Liver (tissue), 9 donors: ENCODE data around the gene ZNF487. TPM values are rescaled to one million over a fixed set of nuclear protein-coding genes. Genes with fewer than 3 reads are reported as not detected.
A peak's percentile ranks its signal among the peaks of the same experiment; 100 is the strongest.

Experiments used
- DNase-seq: peaks from one replicate; pipeline ENCODE4 v3.0.0-alpha.2; 2017; ENCODE audit warnings: low spot score
- H3K27ac ChIP-seq, 2 donors: one replicate each; pipeline ENCODE4 v1.7.0; 2013; ENCODE audit warnings: inconsistent platforms in 2 of 2, low read length in 2 of 2, control low read depth in 1 of 2, low read depth in 1 of 2, mild to moderate bottlenecking in 1 of 2
- H3K27me3 ChIP-seq, 4 donors: one replicate each; pipeline versions ENCODE4 v1.6.1 to v1.7.0; 2013; ENCODE audit warnings: low read length in 3 of 4, inconsistent platforms in 1 of 4, mild to moderate bottlenecking in 1 of 4, moderate library complexity in 1 of 4; ENCODE audit not compliant: control insufficient read depth in 4 of 4, insufficient read depth in 4 of 4
- H3K36me3 ChIP-seq, 4 donors: one replicate each; pipeline versions ENCODE4 v1.6.1 to v1.7.0; 2013; ENCODE audit warnings: low read length in 3 of 4, mild to moderate bottlenecking in 3 of 4, low read depth in 1 of 4, moderate library complexity in 1 of 4; ENCODE audit not compliant: control insufficient read depth in 4 of 4, insufficient read depth in 3 of 4
- H3K4me1 ChIP-seq, 4 donors: one replicate each; pipeline versions ENCODE4 v1.6.1 to v1.7.0; 2013; ENCODE audit warnings: low read length in 3 of 4, mild to moderate bottlenecking in 3 of 4, moderate library complexity in 1 of 4; ENCODE audit not compliant: control insufficient read depth in 4 of 4, insufficient read depth in 4 of 4
- H3K4me3 ChIP-seq, 3 donors: one replicate each; pipeline versions ENCODE4 v1.6.1 to v1.7.0; 2013; ENCODE audit warnings: low read length in 3 of 3, control low read depth in 1 of 3, low read depth in 1 of 3, mild to moderate bottlenecking in 1 of 3
- H3K9ac ChIP-seq, 2 donors: one replicate each; pipeline ENCODE4 v1.7.0; 2013; ENCODE audit warnings: low read length in 2 of 2, mild to moderate bottlenecking in 2 of 2, moderate library complexity in 2 of 2, control low read depth in 1 of 2, low read depth in 1 of 2
- H3K9me3 ChIP-seq, 4 donors: one replicate each; pipeline versions ENCODE4 v1.6.1 to v1.7.0; 2013; ENCODE audit warnings: low read length in 3 of 4; ENCODE audit not compliant: control insufficient read depth in 4 of 4
- EGR1 ChIP-seq, 2 donors: IDR thresholded peaks; 2 replicates each; pipeline ENCODE4 v1.6.1; 2016 to 2018; ENCODE audit warnings: antibody characterized with exemption in 2 of 2, low read depth in 2 of 2
- FOXA1 ChIP-seq: IDR thresholded peaks from 2 replicates; pipeline ENCODE4 v1.6.1; 2016; ENCODE audit warnings: antibody characterized with exemption
- FOXA2 ChIP-seq: IDR thresholded peaks from 2 replicates; pipeline ENCODE4 v1.6.1; 2016; ENCODE audit warnings: antibody characterized with exemption
- GABPA ChIP-seq, 2 donors: IDR thresholded peaks in 1 of 2; conservative IDR thresholded peaks in 1 of 2; 2 replicates each; pipeline ENCODE4 v1.6.1; 2016; ENCODE audit warnings: antibody characterized with exemption in 2 of 2, mild to moderate bottlenecking in 1 of 2, moderate library complexity in 1 of 2
- HNF4A ChIP-seq, 2 donors: conservative IDR thresholded peaks; 2 replicates each; pipeline ENCODE4 v1.6.1; 2016; ENCODE audit warnings: antibody characterized with exemption in 2 of 2, mild to moderate bottlenecking in 2 of 2
- HNF4G ChIP-seq: IDR thresholded peaks from 2 replicates; pipeline ENCODE4 v1.6.1; 2016; ENCODE audit warnings: antibody characterized with exemption
- JUND ChIP-seq, 2 donors: IDR thresholded peaks; 2 replicates each; pipeline ENCODE4 v1.6.1; 2016; ENCODE audit warnings: antibody characterized with exemption in 2 of 2
- NR2F2 ChIP-seq: IDR thresholded peaks from 2 replicates; pipeline ENCODE4 v1.6.1; 2016; ENCODE audit warnings: antibody characterized with exemption
- RAD21 ChIP-seq, 2 donors: IDR thresholded peaks; 2 replicates each; pipeline ENCODE4 v1.6.1; 2016; ENCODE audit warnings: antibody characterized with exemption in 2 of 2, mild to moderate bottlenecking in 2 of 2
- RXRA ChIP-seq, 2 donors: IDR thresholded peaks; 2 replicates each; pipeline ENCODE4 v1.6.1; 2017 to 2018; ENCODE audit warnings: antibody characterized with exemption in 2 of 2, mild to moderate bottlenecking in 1 of 2
- SP1 ChIP-seq: IDR thresholded peaks from 2 replicates; pipeline ENCODE4 v1.6.1; 2018; ENCODE audit warnings: antibody characterized with exemption, mild to moderate bottlenecking
- TAF1 ChIP-seq: conservative IDR thresholded peaks from 2 replicates; pipeline ENCODE4 v1.6.1; 2016; ENCODE audit warnings: antibody characterized with exemption, mild to moderate bottlenecking
- YY1 ChIP-seq: IDR thresholded peaks from 2 replicates; pipeline ENCODE4 v1.6.1; 2016; ENCODE audit warnings: antibody characterized with exemption, mild to moderate bottlenecking
- WGBS: extraction: QIAGEN DNeasy Blood & Tissue Kit; methylation state at CpG from one replicate; pipeline ENCODE4 v1.1.7; 2013; 5-methylcytosine and 5-hydroxymethylcytosine counted together
- polyA plus RNA-seq, 2 donors: library from polyadenylated mRNA; stranded (reverse) in 1 of 2; unstranded in 1 of 2; fragments of 200-250 nt in 1 of 2; fragments of >200 nt in 1 of 2; fragmentation: Nextera tagmentation in 1 of 2; extraction: Ambion mirVana in 1 of 2; gene quantifications; one replicate each; pipeline versions ENCODE4 v1.2.1 to v1.2.3, GENCODE V29; 2013 to 2015
- total RNA-seq, 2 donors: library from RNA; depleted of rRNA; stranded (reverse); fragments of >200 nt; gene quantifications; one replicate each; pipeline ENCODE4 v1.2.3, GENCODE V29; 2014
- TF ChIP-seq, protein P1 (sequence below): IDR thresholded peaks from 2 replicates; pipeline ENCODE4 v1.6.1; 2016; ENCODE audit warnings: antibody characterized with exemption
- TF ChIP-seq, protein P2 (sequence below): IDR thresholded peaks from 2 replicates; pipeline ENCODE4 v1.6.1; 2016; ENCODE audit warnings: antibody characterized with exemption
- TF ChIP-seq, protein P3 (sequence below): IDR thresholded peaks from 2 replicates; pipeline ENCODE4 v1.6.1; 2016; ENCODE audit warnings: antibody characterized with exemption, mild to moderate bottlenecking
- TF ChIP-seq, protein P4 (sequence below): IDR thresholded peaks from 2 replicates; pipeline ENCODE4 v1.6.1; 2016; ENCODE audit warnings: antibody characterized with exemption
- TF ChIP-seq, protein P5 (sequence below): fragments of 150-350 bp; IDR thresholded peaks from 2 replicates; pipeline ENCODE4 v1.5.1; 2017; ENCODE audit warnings: improper control_type of control experiment, low read depth, low read length; ENCODE audit not compliant: missing input control
- donor health status: healthy.
- donor health status: healthy.
- donor health status: healthy.
- donor health status: healthy.
- donor health status: healthy.

Gene ZNF487
- total and polyA plus RNA-seq, 4 donors = 1.3 to 4.8 (median 1.9) TPM

DNA sequence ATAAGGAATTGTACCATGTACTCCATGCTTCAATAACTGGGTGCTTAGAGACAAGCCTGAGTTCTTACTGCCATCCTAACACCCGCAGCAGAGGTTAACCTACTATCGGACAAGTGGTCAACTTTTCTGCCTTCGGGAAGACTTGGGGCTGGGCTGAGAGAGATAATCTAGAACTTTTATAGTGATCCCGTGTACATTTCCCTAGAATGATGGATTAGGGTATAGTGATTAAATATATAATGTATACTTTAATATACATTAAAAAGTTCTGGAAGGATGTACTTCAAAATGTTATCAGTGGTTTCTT, 15.8 kb upstream of the ZNF487 start:
- Histone ChIP-seq H3K4me1 (peaks cover 3 to 22% (median 6%) of the 10 kb centered on the region in 4 donors), H3K4me3 (peak overlapping the region; percentile 53 to 57 (median 56)), H3K9ac (peak overlapping the region; percentile 13 to 67), H3K27me3 (no peaks in the 10 kb centered on the region), H3K9me3 (no peaks in the 10 kb centered on the region), H3K27ac (peak overlapping the region; percentile 90 to 95), H3K36me3 (no peaks in the 10 kb centered on the region)
- DNase-seq = no peak
- 15% methylated on average over 4 of the region's 4 CpGs for WGBS
- TF ChIP-seq, protein P1, sequence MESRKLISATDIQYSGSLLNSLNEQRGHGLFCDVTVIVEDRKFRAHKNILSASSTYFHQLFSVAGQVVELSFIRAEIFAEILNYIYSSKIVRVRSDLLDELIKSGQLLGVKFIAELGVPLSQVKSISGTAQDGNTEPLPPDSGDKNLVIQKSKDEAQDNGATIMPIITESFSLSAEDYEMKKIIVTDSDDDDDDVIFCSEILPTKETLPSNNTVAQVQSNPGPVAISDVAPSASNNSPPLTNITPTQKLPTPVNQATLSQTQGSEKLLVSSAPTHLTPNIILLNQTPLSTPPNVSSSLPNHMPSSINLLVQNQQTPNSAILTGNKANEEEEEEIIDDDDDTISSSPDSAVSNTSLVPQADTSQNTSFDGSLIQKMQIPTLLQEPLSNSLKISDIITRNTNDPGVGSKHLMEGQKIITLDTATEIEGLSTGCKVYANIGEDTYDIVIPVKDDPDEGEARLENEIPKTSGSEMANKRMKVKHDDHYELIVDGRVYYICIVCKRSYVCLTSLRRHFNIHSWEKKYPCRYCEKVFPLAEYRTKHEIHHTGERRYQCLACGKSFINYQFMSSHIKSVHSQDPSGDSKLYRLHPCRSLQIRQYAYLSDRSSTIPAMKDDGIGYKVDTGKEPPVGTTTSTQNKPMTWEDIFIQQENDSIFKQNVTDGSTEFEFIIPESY = peak; percentile 23
- TF ChIP-seq NR2F2 (no peak), EGR1 (IDR thresholded peaks at IDR 0.05; ENCODE audit: low read depth in 2 of 2) (no peak), RXRA (IDR thresholded peaks at IDR 0.05) (peak in 1 of 2 donors; percentile 48), SP1 (peak; percentile 5), FOXA2 (no peak), JUND (IDR thresholded peaks at IDR 0.05) (peak in 1 of 2 donors; percentile 45), HNF4A (conservative IDR thresholded peaks at IDR 0.05) (no peak), HNF4G (peak; percentile 46), RAD21 (IDR thresholded peaks at IDR 0.05) (no peak), GABPA (IDR thresholded peaks at IDR 0.05 in 1 of 2, conservative IDR thresholded peaks at IDR 0.05 in 1 of 2) (no peak), YY1 (peak; percentile 9), FOXA1 (no peak), TAF1 (no peak)
- TF ChIP-seq, protein P2, sequence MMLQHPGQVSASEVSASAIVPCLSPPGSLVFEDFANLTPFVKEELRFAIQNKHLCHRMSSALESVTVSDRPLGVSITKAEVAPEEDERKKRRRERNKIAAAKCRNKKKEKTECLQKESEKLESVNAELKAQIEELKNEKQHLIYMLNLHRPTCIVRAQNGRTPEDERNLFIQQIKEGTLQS = no peak
- TF ChIP-seq, protein P3, sequence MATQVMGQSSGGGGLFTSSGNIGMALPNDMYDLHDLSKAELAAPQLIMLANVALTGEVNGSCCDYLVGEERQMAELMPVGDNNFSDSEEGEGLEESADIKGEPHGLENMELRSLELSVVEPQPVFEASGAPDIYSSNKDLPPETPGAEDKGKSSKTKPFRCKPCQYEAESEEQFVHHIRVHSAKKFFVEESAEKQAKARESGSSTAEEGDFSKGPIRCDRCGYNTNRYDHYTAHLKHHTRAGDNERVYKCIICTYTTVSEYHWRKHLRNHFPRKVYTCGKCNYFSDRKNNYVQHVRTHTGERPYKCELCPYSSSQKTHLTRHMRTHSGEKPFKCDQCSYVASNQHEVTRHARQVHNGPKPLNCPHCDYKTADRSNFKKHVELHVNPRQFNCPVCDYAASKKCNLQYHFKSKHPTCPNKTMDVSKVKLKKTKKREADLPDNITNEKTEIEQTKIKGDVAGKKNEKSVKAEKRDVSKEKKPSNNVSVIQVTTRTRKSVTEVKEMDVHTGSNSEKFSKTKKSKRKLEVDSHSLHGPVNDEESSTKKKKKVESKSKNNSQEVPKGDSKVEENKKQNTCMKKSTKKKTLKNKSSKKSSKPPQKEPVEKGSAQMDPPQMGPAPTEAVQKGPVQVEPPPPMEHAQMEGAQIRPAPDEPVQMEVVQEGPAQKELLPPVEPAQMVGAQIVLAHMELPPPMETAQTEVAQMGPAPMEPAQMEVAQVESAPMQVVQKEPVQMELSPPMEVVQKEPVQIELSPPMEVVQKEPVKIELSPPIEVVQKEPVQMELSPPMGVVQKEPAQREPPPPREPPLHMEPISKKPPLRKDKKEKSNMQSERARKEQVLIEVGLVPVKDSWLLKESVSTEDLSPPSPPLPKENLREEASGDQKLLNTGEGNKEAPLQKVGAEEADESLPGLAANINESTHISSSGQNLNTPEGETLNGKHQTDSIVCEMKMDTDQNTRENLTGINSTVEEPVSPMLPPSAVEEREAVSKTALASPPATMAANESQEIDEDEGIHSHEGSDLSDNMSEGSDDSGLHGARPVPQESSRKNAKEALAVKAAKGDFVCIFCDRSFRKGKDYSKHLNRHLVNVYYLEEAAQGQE = peak; percentile 83
- TF ChIP-seq, protein P4, sequence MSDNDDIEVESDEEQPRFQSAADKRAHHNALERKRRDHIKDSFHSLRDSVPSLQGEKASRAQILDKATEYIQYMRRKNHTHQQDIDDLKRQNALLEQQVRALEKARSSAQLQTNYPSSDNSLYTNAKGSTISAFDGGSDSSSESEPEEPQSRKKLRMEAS = no peak
- TF ChIP-seq, protein P5, sequence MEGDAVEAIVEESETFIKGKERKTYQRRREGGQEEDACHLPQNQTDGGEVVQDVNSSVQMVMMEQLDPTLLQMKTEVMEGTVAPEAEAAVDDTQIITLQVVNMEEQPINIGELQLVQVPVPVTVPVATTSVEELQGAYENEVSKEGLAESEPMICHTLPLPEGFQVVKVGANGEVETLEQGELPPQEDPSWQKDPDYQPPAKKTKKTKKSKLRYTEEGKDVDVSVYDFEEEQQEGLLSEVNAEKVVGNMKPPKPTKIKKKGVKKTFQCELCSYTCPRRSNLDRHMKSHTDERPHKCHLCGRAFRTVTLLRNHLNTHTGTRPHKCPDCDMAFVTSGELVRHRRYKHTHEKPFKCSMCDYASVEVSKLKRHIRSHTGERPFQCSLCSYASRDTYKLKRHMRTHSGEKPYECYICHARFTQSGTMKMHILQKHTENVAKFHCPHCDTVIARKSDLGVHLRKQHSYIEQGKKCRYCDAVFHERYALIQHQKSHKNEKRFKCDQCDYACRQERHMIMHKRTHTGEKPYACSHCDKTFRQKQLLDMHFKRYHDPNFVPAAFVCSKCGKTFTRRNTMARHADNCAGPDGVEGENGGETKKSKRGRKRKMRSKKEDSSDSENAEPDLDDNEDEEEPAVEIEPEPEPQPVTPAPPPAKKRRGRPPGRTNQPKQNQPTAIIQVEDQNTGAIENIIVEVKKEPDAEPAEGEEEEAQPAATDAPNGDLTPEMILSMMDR = no peak
